Amniotic epithelial cell (primary cell): ENCODE results near the gene UBE2C.
"Not testable (repeated sequence)": the region's sequence is repeated elsewhere in the genome, so short reads cannot be mapped to it uniquely, and the experiment has no call there.

Experiments
- DNase-seq: peaks from one replicate; pipeline ENCODE4 v3.0.0-alpha.2; 2010; ENCODE audit warnings: low read depth

The UBE2C gene

DNA sequence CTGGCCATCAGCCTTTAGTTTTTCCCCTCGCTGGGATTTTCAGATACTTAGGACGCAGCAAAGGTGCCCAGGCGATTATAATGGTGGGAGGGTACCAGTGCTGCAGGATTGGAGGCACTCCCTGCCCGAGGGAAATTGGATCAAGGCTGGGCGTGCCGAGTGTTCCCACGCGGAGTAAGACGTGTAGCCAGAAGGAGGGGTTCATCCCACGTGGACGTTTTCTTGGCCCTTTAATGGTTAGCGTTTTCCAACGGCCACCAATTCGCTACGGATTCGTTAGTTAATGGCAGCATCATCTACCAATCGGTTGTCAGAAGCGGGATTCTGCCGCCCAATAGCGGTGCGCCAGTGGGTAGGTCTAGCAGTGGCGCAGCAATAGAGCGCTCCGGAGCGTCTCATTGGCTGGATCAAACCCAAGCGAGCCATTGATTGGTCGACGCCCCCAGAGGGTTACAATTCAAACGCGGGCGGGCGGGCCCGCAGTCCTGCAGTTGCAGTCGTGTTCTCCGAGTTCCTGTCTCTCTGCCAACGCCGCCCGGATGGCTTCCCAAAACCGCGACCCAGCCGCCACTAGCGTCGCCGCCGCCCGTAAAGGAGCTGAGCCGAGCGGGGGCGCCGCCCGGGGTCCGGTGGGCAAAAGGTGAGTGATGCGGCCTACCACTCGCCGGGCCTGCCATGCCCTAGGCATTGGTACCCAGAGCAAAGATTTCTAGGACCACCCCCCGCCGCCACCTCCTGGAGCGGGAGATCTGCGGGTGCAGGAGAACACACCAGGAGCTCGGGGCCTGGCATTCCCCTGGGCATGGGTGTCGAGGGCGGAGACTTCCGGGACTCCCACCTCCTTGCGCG is at the start of gene UBE2C:
TSS of gene UBE2C (plus strand) at position 488 of the 849 bp plus-strand sequence. CDS start at position 540, 52 bp downstream.
- DNase-seq, result peak; percentile 100

DNA sequence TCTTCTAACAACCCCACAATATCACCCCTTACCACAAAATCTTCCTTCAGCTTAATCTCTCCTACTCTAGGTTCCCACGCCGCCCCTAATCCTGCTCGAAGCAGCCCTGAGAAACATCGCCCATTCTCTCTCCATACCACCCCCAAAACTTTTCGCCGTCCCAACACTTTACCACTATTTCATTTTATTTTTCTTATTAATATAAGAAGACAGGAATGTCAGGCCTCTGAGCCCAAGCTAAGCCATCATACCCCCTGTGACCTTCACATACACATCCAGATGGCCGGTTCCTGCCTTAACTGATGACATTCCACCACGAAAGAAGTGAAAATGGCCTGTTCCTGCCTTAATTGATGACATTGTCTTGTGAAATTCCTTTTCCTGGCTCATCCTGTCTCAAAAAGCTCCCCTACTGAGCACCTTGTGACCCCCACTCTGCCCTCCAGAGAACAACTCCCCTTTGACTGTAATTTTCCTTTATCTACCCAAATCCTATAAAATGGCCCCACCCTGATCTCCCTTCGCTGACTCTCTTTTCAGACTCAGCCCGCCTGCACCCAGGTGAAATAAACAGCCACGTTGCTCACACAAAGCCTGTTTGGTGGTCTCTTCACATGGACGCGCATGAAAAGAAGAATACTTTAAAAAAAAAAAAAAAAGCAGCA is 47.7 kb upstream of the UBE2C start:
- DNase-seq, result not testable (repeated sequence)

DNA sequence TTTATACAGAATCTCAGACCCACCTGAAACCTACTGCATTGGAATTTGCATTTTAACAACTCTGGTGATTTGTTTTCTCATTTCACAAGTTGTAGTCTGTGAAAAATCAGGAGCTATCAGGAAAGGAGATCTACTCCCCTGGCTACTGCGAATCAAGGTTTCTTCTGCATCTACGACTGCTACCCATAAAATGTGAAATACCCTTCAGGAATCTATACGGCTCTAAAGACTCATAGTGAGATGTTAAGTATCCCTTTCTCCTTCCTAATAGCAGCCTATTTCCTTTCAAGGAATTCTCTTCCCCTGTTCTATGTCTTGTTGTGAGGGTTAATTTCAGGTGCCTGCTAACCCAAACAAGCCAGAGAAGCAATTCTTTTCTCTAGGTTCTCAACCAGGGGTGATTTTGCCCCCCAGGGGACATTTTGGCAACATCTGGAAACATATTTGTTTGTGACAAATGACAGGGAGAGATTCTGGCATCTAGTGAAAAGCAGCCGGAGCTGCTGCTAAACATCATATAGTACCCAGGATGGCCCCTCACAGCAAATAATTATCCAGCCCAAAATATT is 47.1 kb upstream of the UBE2C start:
- no peak for DNase-seq

DNA sequence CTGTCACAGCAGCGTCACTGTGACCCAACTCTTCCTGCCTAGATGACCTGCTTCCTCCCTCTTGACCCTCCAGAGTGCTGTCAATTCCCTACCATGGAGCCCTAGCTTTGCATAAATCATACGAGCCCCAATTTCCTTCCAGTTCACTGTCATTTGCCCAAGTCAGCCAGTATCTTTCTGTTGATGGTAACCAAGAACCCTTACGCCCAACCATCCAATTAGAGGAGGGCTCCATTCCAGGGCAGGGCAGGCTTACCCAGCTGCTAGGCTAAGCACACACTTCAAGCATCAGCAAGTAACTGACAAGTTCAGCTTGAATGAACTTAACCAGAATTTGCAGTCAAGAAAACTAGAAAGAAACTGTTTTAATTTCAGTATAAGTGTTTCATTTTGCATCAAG is 46.5 kb upstream of the UBE2C start:
- no peak for DNase-seq

DNA sequence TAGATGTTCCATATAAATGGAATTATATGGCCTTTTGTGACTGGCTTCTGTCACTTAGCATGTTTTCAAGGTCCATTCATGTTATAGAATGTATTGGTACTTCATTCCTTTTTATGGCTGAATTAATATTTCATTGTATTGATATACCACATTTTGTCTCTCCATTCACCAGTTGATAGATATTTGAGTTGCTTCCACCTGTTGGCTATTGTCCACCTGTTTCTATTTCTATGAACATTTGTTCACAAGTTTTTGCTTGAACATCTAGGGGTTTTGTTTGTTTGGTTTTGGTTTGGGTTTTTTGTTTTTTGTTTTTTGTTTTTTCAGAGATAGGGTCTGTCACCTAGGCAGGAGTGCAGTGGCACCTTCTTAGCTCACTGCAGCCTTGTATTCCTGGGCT is 44.0 kb upstream of the UBE2C start:
- no peak for DNase-seq

DNA sequence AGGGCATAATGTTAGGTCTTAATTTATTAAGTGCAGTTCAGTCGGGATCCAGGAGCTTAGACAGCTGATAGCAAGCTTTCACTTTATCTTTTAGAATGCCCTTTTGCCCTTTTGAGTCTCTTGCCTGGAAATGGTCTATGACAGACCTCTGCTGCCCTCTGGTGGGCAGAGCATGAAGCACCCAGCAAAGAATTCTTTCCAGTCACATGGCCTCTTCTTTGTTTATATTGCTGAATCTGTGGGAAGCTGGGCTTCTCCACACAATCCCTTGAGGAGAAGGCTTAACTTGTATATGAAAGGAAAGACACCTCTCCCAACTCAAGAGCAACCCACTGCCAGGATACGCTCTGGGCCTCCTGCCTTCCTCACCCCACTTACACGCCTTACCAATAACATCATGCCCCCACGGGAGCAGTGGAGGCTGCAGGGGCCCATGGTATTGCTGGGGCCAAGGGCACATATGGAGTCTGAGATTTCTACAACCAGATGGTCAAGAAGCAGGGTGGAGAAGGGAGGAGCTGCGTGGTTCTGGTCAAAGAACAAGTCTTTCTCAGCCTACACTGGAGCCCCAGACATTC is 41.2 kb upstream of the UBE2C start:
- peak; percentile 81 for DNase-seq

DNA sequence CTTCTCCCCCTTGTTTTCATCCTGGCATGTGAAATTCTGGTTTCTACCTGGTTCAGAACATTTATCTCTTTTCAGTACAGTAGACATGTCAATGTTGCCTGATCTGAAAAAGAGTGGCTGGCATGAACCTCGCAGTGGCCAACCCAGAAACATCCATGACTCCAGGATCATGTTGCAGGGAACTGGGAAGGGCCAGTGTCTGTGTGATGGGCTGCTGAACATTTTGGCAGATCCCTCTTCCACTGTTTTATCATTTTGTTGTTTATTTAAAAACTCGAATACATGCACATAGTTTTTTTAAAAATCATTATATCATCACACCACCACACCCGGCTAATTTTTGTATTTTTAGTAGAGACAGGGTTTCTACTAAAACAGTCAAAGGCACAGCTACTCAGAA is 39.8 kb upstream of the UBE2C start:
- DNase-seq, result no peak

DNA sequence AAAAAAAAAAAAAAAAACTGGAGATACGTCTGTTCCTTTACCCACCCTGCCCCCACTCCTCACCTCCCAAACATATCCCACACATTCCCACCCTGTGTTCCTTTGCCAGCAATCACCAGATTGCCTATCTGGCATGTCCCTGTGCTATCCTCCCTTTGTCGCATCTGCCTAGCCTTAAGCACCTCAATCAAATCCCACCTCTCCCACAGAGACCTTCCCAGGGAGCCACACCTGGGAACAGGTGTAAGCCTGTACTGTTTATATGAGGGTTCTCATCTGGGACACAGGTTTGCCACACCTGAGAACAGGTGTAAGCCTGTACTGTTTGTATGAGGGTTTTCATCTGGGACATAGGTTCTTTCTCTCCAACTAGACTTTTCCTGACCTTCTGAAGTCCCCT is 37.5 kb upstream of the UBE2C start:
- DNase-seq, result no peak

DNA sequence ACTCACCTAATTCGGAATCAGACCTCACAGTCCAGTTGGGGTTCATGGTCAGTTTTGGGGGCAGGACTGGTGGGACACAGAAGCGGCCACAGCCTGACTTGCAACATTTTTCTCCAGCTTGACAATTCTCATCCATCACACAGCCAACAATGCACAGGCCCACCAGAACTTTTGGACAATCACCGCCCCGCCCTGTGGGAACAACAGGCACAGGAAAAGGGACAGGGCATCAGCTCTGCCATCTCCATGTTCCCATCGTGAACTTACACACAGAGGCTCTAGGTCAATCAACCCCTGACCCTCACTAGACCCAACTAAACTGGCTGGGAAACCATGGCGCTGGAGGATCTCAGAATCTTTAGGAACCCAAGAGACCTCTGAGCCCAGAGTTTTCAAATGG is 37.0 kb upstream of the UBE2C start:
- DNase-seq, result no peak

DNA sequence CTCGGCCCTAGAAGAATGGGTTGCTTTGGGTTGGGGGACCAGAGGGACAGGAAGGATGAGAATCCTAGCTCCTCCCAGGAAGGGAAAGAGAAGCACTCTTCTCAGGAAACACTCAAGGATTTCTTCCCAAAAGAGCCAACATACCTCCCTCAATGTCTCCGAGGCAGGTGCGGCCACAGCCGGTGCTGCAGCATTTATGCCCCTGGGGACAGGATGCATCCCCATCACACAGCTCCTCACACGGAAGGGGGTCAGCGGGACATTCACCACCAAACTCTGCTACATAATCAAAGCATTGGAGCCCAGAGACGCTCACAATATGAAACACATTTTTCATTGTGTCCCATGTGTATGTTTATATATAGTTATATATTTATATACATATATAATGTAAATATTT is 35.5 kb upstream of the UBE2C start:
- no peak for DNase-seq

DNA sequence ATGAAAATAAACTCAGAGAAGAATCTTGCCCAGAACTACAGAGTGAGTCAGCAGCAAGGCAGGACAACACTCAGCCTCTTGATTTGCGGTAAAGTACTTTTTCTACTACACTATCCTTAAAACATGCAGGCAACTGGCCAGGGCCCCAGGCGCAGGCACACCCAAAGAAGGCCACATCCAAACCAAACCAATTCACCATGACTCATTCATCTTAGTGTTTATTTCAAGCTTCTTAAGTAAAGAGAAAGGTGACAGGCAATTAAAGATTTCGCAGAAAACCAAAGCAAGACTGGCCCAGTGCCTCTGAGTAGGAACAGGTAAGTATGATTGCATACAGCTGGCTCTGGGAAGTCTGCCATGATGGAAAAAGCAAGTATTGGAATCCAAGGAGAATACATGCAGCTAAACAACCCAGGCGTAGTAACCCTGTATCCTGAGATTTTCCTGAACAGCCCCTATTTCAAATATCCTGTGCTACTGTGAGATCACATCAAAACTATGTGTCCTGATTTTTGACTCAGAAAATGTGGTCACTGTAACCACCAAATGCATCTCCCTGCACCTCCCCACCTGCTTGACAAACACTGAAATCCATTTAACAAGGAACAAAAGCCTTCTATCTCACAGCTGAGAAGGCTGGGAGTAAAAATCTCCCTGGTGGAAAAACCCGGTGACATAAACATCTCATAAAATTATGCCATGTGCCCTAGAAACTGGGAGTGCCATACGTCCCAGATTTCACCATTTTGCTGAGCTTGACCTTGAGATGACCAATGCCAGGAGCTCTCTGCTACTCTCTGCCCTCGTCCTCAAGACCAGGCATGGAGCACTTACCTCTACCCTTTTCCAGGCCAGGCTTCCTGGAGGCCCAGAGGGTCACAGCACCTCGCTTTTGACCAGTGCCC is 33.2 kb upstream of the UBE2C start:
- peak; percentile 99 for DNase-seq

DNA sequence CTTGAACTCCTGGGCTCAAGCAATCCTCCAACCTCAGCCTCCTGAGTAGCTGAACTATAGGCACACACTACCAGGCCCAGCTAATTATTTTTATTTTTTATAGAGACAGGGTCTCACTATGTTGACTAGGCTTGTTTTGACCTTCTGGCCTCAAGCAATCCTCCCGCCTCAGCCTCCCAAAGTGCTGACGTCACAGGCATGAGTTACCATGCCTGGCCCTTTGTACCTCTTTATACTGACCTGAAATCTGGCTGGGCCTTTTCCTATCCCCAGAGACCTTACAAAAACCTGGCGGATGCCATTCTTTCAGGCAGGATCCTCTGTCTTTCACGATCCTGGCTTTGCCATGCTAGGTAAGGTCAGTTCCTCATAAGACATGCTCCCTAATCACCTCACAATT is 32.3 kb upstream of the UBE2C start:
- DNase-seq, result no peak

DNA sequence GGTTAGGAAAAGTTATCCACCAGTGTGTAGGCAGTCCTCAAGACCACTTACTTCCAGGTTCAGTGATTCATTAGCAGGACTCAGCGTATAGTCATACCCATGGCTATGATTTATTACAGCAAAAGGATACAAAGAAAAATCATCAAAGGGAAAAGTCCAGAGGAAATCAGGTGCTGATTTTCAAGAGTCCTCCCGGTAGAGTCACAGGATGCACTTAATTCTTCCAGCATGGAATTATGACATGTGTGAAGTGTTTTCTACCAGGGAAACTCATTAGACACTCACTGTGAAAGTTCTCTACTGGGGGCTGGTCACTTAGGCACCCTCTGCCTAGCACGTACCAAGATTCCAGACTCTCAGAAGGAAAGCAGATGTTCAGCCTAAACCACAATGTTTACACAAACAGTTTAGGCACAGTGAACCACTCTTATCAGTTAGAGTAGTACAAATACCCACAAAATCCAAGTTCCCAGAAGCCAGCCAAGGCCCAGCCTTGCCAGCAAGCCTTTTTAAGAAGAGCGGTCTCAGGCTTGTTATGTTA is 31.0 kb upstream of the UBE2C start:
- DNase-seq, result peak; percentile 100

DNA sequence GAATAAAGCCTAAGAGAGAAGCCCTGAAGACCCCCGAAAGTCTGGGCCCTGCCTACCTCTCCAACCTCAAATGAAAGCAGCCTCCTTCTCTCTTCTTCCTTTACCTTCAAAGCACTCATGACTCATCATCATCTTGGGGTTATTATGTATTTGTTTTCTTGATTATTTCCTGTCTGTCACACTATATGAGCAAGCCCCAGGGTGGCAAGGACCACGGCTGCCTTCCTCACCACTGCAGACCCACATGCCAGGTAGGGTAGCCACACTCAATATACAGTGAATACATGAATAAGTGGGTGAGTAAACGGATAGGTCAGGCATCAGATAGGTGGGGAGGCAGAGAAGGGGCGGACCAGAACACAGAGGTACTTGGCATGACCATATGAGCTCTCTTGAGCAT is 29.6 kb upstream of the UBE2C start:
- DNase-seq, result peak; percentile 41

DNA sequence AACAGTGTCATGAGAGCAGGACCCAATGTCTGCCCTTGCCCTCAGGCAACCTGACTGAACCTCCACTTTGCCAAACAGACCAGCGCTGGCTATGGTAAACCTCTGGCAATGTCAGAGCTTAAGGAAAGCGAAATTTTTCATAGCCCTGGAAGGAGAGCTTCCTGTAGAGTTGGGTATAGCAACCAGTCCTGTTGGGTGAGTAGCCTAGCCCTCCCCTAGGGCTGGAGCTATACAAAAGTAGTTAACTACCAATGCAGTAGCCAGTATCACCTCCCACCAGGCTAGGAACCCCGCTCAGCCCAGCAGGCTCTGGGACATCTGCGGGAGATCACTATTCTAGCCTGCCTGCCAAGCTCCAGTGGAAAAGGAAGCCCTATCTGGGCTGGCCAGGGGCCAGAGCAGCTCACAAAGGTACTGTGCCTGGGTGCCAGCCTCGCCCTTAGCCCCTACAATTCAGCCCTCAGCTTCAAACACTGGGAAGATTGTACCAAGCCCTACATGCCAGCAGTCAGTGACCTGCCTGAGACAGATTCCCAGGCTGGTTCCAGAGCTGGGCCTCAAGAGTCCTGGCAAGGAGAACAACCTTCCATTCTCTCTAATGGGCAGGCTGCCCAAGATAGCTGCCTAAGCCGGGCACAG is 28.7 kb upstream of the UBE2C start:
- no peak for DNase-seq

DNA sequence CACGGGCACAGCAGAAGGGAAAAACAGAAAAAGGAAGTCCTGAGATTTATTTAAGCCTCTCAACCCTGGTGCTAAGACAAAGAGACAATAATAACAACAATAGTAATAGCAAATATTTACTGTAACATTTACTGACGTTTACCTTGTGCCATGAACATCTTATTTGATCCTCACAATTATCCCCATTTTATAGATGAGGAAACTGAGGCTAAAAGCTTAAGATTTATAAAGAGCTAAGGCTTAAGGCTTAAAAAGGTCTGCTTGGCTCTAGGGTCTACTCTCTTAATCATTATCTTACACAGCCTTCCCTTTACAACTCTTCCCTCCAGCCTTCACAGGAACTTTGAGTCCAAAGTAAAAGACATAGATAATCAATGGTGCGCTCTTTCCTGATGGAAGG is 24.1 kb upstream of the UBE2C start:
- no peak for DNase-seq

DNA sequence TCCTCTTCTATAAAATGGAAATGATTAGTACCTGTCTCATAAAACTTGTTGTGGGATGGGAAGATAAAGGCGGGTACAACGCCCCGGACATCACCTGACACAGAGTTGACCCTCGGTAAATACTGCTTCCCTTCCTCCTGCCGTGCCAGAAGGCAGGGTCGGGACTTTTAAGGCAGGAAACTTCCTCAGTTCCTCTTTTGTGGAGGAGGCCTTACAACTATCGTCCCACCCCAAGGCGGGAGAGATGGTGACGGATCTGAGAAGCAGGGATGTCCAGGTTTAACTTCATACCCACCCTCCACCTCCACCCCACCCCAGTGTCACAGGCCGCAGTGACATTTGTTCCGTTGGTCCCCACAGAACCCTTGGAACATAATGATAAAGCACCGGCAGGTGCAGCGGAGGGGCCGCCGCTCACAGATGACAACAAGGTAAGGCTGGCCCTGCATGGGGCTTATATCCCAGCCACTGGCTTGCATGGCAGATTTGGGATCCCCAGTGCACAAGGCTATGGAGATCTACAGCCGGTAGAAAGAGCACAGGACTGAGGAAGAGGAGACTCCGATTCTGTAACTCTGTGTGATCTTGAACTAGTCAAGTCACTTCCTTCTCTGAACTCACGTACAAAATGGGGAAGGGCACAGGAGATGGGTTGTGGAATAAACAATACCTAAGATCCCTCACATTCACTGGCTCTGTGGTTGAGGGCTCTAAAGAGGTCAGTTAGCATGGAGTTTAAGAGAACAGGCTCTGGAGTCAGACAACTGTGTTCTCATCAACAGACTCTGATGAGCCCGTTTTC is 19.9 kb upstream of the UBE2C start:
- DNase-seq, result no peak

DNA sequence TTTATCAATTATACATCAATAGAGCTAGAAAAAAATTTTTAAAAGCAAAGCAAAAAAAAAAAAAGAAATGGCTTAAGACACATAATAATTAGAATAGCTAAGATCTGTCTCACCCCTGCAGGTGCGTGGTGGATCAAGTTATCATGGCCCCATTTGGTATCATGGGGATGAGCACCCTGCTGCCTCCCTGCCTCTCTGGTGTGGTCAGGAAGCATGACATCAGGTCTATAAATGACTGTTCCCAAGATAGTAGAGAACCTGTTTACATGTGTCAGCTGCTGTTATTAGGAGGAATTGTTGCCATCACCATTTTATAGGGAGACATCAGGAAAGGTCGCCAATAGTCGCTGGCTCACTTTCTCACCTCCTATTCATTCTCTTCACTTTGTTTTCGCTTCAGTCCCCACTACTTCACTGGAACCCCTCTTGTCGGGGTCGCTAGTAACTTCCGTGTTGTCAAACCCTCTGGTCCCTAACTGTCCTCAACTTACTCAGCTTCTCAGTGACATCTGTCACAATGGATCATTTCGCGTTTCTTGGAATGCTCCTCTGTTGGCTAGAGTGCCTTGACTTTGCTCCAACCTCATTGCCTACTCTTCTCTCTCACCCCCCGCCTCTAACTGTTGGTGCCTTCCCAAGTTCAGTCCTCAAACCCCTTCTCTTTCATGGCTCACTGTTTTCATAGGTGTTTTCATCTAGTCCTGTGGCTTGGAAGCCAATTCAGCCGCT is 15.9 kb upstream of the UBE2C start:
- no peak for DNase-seq

DNA sequence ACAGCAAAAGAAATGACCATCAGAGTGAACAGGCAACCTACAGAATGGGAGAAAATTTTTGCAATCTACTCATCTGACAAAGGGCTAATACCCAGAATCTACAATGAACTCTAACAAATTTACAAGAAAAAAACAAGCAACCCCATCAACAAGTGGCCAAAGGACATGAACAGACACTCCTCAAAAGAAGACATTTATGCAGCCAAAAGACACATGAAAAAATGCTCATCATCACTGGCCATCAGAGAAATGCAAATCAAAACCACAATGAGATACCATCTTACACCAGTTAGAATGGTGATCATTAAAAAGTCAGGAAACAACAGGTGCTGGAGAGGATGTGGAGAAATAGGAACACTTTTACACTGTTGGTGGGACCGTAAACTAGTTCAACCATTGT is 14.9 kb upstream of the UBE2C start:
- not testable (repeated sequence) for DNase-seq
